Activated CD4-positive, alpha-beta T cell treated with anti-CD3 and anti-CD28 coated beads, Interleukin-2, amount 50 U/mL, for 1 hour (primary cell): ENCODE results near the gene COQ6.
A peak's percentile ranks its signal among the peaks of the same experiment; 100 is the strongest.
"Not testable (repeated sequence)": the region's sequence is repeated elsewhere in the genome, so short reads cannot be mapped to it uniquely, and the experiment has no call there.

Source experiments
- DNase-seq: peaks from one replicate; pipeline ENCODE4 v3.0.0-alpha.2; 2020

Gene COQ6

DNA sequence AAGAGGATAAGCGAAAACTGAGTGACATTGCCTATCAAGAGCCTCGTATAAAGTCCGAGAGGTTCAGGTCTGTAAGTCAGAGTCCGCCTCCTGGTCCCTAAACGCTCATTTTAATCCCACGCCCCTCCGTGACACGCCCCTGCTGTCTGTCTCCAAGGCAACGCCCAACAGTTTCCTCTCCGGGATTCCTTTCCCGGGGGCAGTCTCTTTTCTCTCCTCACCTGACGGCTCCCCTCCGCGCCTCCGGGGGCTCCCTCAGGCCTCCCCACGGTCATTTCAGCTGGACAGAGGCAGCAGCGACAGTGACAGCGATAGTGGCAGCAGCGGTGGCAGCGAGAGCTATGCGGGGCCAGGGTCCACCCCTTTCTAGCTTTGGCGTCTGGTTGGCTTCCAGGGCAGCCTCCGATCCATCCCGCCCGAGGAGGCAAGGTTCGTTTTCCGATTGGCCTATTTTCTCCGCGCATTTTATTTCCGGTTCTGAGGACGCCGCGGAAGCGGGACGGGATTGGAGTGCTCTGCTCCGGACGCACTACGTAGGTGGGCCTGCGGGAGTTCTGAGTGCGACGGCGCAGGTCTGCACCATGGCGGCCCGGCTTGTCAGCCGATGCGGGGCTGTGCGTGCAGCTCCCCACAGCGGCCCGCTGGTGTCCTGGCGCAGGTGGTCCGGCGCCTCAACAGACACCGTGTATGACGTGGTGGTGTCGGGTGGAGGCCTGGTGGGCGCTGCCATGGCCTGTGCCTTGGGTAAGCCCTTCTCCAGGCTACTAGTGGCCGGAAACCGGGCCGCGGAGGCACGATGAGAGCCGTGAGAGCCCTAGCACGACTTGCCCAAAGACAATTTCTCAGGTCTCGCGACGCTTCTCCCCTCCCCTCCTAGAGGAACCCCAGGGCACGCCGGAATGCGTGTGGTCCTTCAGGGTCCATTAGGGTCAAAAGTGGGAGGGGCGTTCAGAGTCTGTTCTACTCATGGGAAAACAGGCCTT is at the start of gene COQ6, which contains the start of gene FAM161B:
COQ6 (plus strand) TSS at position 551 of the 983 bp plus-strand sequence; CDS start at position 582, 31 bp downstream.
FAM161B (minus strand) TSS at position 343 of the 983 bp plus-strand sequence; CDS start at position 275, 68 bp downstream.
- DNase-seq = peak; percentile 90

DNA sequence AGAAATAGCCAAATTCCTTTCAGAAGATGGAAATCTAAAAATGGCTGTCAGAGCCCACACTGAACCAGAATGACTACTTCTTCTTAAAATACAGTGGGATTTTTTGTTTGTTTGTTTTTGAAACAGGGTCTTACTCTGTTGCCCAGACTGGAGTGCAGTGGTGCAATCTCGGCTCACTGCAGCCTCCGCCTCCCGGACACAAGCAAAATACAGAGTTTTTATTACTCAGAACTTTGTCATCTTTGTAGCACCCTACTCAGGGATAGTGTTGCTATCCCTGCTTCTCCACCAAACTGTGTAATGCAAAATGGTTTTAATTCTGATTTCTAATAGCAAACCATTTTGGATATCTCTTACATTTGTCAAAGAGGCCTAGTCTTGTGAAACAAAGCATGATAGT is 47.1 kb upstream of the COQ6 start:
- DNase-seq = no peak

- DNase-seq = no peak
Observed at GRCh38 chr14:73909681-73910080, 40.4 kb upstream of the COQ6 start.

- DNase-seq = no peak
Observed at GRCh38 chr14:73913256-73913655, 36.8 kb upstream of the COQ6 start.

GRCh38 chr14:73916324-73916723 is 33.8 kb upstream of the COQ6 start:
- no peak for DNase-seq

DNA sequence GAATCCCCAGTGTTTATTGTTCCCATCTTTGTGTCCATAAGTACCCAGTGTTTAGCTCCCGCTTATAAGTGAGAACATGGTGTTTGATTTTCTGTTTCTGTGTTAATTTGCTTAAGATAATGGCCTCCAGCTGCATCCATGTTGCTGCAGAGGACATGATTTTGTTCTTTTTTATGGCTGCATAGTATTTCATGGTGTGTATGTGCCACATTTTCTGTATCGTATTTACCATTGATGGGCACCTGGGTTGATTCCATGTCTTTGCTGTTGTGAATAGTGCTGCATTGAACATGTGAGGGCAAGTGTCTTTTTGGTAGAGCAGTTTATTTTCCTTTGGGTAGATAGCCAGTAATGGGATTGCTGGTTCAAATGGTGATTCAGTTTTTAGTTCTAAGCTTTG is 30.6 kb upstream of the COQ6 start:
- DNase-seq = not testable (repeated sequence)

DNA sequence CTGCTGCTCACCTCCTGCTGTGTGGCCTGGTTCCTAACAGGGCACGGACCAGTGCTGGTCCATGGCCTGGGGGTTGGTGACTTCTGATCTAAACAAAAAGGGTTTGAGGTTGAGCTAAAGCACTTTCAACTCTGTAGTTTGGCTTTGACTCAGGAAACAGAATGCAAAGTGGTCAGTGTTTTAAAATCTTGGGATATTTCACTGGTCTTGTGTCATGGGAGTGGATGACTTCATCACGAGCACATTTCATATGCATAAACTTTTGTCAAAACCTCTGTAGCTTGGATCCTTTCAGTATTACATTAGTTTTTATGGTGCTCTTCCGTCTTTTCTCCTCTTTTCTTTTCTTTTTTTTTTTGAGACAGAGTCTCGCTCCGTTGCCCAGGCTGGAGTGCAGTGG is 25.8 kb upstream of the COQ6 start:
- DNase-seq = no peak

DNA sequence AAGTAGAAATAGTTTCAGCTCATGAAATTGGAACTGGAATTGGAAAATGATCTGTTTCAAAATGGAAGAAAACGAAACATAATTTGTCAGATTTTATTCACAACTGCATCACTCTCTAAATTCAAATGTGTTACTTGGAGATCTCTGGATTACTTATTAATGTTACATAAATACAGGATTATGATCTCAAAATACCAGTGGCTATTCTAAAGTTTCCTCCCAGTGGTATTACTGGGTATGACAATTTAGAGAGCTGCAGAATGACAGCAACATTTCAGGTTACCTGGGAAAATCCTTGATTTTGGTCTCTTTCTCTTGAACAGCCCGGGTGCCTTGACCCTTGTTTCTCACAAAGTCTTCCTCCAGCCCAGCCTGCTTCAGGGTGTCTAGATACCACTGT is 14.4 kb upstream of the COQ6 start:
- no peak for DNase-seq

- no peak for DNase-seq
Observed at GRCh38 chr14:73936548-73936947, 13.6 kb upstream of the COQ6 start.

DNA sequence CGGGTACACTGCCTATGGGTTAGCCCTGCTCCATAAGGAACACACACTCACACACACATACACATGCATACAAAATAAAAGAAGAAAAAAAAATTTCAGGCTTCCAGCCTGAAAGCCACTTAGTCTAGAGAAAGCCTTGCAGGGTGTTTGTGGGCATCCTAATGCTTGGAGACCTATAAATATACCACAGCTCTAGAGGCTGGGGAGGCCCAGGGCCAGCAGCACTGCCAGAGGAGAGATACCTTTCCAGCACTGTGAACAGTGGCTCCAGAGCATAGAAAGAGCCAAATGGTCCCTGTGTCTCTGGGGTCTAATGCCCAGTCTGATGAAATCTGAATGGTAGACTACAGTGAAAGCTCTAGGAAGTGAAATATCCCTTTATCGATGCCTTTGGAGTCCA is 13.1 kb upstream of the COQ6 start:
- no peak for DNase-seq

- DNase-seq = no peak
Observed at GRCh38 chr14:73942180-73942579, 7.9 kb upstream of the COQ6 start.

DNA sequence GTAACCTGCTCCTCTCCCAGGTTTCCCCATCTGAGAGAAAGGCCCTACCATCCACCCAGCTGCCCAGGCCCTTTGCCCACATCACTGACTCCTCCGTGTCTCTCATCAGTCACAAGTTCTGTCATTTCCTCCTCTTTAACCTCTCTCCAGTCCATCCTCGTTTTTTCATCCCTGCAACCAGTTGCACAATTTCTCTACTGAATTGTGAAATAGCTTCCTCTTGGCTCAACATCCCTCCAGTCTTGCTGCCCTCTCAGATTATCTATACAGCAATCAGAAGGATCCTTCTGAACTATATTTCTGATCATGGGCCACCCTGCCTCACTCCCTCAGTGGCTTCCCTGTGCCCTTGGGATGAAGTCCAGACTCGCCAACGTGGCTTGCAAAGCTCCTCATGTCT is 7.0 kb upstream of the COQ6 start:
- no peak for DNase-seq

GRCh38 chr14:73944432-73945158 is 5.5 kb upstream of the COQ6 start:
- DNase-seq = no peak

DNA sequence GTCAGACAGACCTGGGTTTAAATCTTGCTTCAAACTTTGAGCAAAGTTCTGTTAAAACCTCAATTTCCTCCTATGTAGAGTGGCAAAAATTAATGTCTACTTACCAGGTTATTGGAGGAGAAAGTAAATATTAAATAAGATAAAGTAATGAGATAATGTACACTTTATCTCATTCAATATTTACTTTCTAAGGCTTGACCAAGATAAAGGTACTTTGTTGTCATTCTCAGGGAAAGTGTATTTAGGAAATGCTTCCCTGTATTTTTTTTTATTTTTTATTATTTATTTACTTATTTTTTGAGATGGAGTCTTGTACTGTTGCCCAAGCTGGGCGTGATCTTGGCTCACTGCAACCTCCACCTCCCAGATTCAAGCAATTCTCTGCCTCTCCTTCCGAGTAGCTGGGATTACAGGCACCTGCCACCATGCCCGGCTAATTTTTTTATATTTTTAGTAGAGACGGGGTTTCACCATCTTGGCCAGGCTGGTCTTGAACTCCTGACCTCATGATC is 4.9 kb upstream of the COQ6 start:
- DNase-seq = no peak

DNA sequence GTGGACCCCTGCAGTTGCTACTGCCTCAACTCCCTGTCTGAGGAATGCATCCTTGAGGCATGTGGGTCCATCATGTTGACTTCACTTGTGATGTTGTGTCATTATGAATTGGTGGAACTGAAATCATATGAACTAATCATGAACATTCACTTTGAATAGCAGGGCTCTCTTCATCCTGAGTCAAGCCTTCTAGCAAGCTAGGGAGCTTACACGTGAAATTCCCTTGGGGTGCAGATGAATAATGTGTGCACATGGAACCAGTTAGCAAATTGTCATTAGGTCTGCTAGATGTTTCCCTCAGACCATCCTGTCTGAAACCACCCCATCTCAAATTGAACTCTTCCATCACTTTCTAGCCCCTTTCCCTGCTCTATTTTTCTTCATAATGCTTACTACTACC is 3.6 kb downstream of the COQ6 start:
- no peak for DNase-seq

DNA sequence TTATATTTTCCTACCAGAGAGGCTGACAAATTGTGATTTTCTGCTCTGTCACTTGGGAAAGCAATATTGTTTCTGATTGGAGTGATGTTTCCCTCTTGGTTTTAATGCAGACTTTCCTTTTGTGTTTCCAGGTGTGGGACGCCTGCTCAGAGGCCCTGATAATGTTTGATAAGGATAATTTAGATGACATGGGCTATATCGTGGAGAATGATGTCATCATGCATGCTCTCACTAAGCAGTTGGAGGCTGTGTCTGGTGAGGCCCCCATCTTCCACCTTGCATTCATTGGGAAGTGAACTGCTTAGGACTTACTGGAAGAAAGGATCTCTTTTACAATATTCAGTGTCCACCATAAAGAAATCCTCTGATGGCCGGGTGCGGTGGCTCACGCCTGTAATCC is 5.6 kb downstream of the COQ6 start:
- DNase-seq = no peak

DNA sequence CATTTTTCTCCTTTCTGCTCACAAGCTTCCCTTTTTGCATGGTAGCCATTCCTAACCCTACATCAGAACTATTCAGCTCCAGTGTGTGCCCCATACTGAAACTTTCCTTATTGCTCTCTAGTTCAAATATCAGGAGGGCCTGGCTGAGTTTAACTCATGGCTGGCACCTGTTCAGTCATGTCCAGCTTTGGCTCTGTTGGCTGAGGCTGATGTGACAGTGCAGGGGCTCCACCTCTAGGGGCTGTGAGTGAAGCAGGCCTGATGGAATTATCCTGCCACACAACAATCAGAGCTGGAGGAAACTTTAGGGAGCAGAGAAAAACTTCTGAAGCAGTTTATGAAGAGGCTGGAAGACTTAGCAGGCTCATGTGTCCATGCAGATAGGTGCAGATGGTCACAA is 8.5 kb downstream of the COQ6 start:
- no peak for DNase-seq

GRCh38 chr14:73961192-73961591 is 11.1 kb downstream of the COQ6 start:
- DNase-seq = no peak

DNA sequence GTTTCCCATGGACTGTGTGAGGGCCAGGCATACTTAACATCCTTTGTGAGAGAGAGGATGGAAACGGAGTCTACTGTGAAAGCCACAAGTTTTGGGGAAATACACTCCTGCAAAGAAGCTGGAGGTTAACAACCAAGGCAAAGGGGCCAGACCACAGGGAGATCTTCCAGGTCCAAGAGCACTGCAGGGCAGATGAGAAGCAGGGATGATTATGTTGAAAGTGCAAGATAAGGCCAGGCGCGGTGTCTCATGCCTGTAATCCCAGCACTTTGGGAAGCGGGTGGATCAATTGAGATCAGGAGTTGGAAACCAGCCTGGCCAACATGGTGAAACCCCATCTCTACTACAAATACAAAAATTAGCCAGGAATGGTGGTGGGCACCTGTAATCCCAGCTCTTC is 15.1 kb downstream of the COQ6 start:
- no peak for DNase-seq

DNA sequence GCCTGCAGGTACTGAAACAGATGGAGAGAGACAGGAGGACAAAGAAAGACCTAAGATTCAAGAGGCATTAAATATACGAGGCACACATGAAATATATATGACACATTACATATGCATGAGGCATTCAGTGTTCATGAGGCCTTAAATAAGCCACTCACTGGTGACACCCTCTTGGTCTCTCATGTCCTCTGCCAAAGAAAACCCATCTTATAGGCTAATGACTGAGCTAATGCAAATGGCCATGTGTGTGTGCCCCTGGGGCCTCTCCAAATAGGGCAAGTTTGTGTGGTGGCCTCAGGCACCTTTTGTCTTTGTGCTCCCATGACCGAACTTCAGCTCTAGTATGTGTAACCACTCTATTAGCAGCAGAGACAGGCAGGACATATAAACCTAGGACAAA is 18.8 kb downstream of the COQ6 start:
- no peak for DNase-seq

DNA sequence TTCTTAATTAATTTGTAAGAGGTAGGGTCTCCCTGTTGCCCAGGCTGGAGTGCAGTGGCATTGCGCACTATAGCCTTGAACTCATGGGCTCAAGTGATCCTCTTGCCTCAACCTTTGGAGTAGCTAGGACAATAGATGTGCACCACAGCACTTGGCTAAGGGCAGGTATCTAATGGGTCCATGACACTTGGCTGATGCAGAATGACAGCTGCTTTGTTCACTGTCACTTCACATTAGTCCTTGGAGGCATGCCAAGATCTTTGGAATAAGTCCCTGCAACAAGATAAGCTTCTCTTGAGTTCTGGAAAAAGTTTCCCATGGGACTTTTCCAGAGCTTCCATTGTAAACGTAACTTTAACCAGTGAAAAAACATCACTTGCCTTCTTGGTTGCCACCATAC is 23.4 kb downstream of the COQ6 start:
- no peak for DNase-seq

DNA sequence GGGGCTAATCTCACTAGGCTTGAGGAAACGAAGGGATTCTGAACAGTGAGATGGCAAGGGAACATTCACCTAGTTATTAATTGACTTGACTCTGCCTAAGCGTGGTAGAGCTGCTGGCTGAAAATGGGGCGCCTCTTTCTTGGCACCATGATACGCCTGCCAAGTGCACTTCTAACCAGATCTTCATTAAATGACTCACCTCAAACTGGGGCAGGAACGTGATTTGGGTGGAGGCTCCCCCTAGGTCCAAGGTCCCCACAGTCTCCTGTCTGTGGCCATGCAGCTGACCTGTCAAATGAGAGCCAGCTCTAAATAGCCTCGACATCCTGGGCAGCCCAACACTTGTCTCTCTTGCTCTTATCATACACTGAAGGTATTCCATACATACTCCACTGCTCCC is 26.0 kb downstream of the COQ6 start:
- DNase-seq = no peak

DNA sequence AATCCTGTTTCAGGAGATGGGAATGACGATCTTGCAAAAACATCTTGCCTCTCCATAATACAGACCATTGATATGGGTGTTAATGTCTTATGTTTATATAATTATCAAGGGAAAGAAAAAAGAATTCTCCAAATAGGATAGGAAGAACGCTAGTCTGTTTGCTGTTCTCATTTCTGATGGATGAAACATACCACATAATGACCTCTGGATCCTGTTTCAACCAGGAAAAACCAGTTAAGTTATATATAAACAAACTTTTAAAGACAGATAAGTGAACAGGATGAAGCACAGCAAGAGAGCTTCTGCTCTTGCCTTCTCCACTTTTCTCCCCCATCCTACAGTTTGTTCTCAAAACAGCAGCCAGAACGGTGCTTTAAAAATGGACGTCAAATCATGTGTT is 27.8 kb downstream of the COQ6 start:
- no peak for DNase-seq

- DNase-seq = no peak
Observed at GRCh38 chr14:73988065-73988464, 38.0 kb downstream of the COQ6 start.
